Islet precursor cell (in vitro differentiated cells): Measurements from ENCODE around the gene PKP4.
"Not testable (repeated sequence)": the region's sequence is repeated elsewhere in the genome, so short reads cannot be mapped to it uniquely, and the experiment has no call there.

Experiments used
- DNase-seq: peaks from one replicate; pipeline ENCODE4 v3.0.0-alpha.2; 2018

The PKP4 gene

GRCh38 chr2:158456309-158457066, at the start of gene PKP4, which contains the start of gene CCDC148:
PKP4 (plus strand) TSS chr2:158456952; CDS start chr2:158533185, 76,233 bp downstream.
CCDC148 (minus strand) TSS chr2:158456753; CDS start chr2:158456439, 314 bp downstream.
- peak; percentile 98 for DNase-seq

- DNase-seq, result no peak
Observed at GRCh38 chr2:158407031-158407430, 49.7 kb upstream of the PKP4 start.

- DNase-seq, result no peak
Observed at GRCh38 chr2:158410132-158410531, 46.6 kb upstream of the PKP4 start.

GRCh38 chr2:158411748-158412147, 45.0 kb upstream of the PKP4 start:
- DNase-seq, result no peak

- no peak for DNase-seq
Observed at GRCh38 chr2:158412206-158412605, 44.5 kb upstream of the PKP4 start.

- DNase-seq, result no peak
Observed at GRCh38 chr2:158413581-158413980, 43.2 kb upstream of the PKP4 start.

- DNase-seq, result no peak
Observed at GRCh38 chr2:158414538-158414937, 42.2 kb upstream of the PKP4 start.

GRCh38 chr2:158432117-158432516, 24.6 kb upstream of the PKP4 start:
- no peak for DNase-seq

- DNase-seq, result not testable (repeated sequence)
Observed at GRCh38 chr2:158433716-158434115, 23.0 kb upstream of the PKP4 start.

GRCh38 chr2:158439062-158439461, 17.7 kb upstream of the PKP4 start:
- not testable (repeated sequence) for DNase-seq

- DNase-seq, result no peak
Observed at GRCh38 chr2:158443606-158444005, 13.1 kb upstream of the PKP4 start.

GRCh38 chr2:158457092-158457825, 507 bp downstream of the PKP4 start:
- DNase-seq, result peak; percentile 81

- peak; percentile 97 for DNase-seq
Observed at GRCh38 chr2:158457826-158458616, 1.3 kb downstream of the PKP4 start.

- no peak for DNase-seq
Observed at GRCh38 chr2:158458617-158458920, 1.8 kb downstream of the PKP4 start.

- DNase-seq, result no peak
Observed at GRCh38 chr2:158459161-158460003, 2.6 kb downstream of the PKP4 start.

GRCh38 chr2:158460632-158461297, 4.0 kb downstream of the PKP4 start:
- DNase-seq, result no peak

GRCh38 chr2:158463496-158464095, 6.8 kb downstream of the PKP4 start:
- DNase-seq, result peak; percentile 91

GRCh38 chr2:158464426-158465281, 7.9 kb downstream of the PKP4 start:
- no peak for DNase-seq

GRCh38 chr2:158467248-158467647, 10.5 kb downstream of the PKP4 start:
- no peak for DNase-seq

- not testable (repeated sequence) for DNase-seq
Observed at GRCh38 chr2:158472829-158473228, 16.1 kb downstream of the PKP4 start.
